Hepatocyte (in vitro differentiated cells): ENCODE measurements around the gene ANO4. TPM values are rescaled to one million over a fixed set of nuclear protein-coding genes. Genes with fewer than 3 reads are reported as not detected.

Experiments
- DNase-seq: peaks from one replicate; pipeline ENCODE4 v3.0.0-alpha.2; 2016; ENCODE audit warnings: low spot score
- H2AFZ ChIP-seq: fragments of 200-600 bp; sonication (generic); 2 replicates; pipeline ENCODE4 v1.6.0; 2016; ENCODE audit warnings: antibody characterized with exemption, mild to moderate bottlenecking
- H3K27ac ChIP-seq: fragments of 200-600 bp; sonication (generic); 2 replicates; pipeline ENCODE4 v1.5.1; 2016; ENCODE audit warnings: mild to moderate bottlenecking
- H3K27me3 ChIP-seq: fragments of 200-600 bp; sonication (generic); 2 replicates; pipeline ENCODE4 v1.6.1; 2016
- H3K36me3 ChIP-seq: fragments of 200-600 bp; sonication (generic); replicated peaks from 2 replicates; pipeline ENCODE4 v1.5.1; 2016; ENCODE audit warnings: low read depth; ENCODE audit not compliant: insufficient read depth
- H3K4me1 ChIP-seq: fragments of 200-600 bp; sonication (generic); 2 replicates; pipeline ENCODE4 v1.5.1; 2016; ENCODE audit warnings: mild to moderate bottlenecking, moderate library complexity; ENCODE audit not compliant: insufficient read depth
- H3K4me2 ChIP-seq: fragments of 200-600 bp; sonication (generic); 2 replicates; pipeline ENCODE4 v1.6.0; 2016
- H3K4me3 ChIP-seq: fragments of 200-600 bp; sonication (generic); 2 replicates; pipeline ENCODE4 v1.5.1; 2016; ENCODE audit warnings: mild to moderate bottlenecking
- H3K79me2 ChIP-seq: fragments of 200-600 bp; sonication (generic); 2 replicates; pipeline ENCODE4 v1.6.0; 2017; ENCODE audit warnings: mild to moderate bottlenecking
- H3K9me2 ChIP-seq: fragments of 200-600 bp; sonication (generic); replicated peaks from 2 replicates; pipeline ENCODE4 v1.6.0; 2017; ENCODE audit warnings: mild to moderate bottlenecking; ENCODE audit not compliant: insufficient read depth
- H3K9me3 ChIP-seq: fragments of 200-600 bp; sonication (generic); 2 replicates; pipeline ENCODE4 v1.5.1; 2016; ENCODE audit warnings: low read depth, mild to moderate bottlenecking
- H4K20me1 ChIP-seq: fragments of 200-600 bp; sonication (generic); 2 replicates; pipeline ENCODE4 v1.6.0; 2016; ENCODE audit warnings: mild to moderate bottlenecking; ENCODE audit not compliant: insufficient read depth, poor library complexity, severe bottlenecking
- CTCF ChIP-seq: fragments of 200-600 bp; sonication (generic); IDR thresholded peaks from 2 replicates; pipeline ENCODE4 v1.5.1; 2016; ENCODE audit warnings: antibody characterized with exemption, mild to moderate bottlenecking; ENCODE audit not compliant: poor library complexity
- EZH2 ChIP-seq: fragments of 200-600 bp; sonication (generic); IDR thresholded peaks from 2 replicates; pipeline ENCODE4 v1.6.1; 2016; ENCODE audit warnings: antibody characterized with exemption, mild to moderate bottlenecking, borderline replicate concordance
- EZH2phosphoT487 ChIP-seq: fragments of 200-600 bp; sonication (generic); IDR thresholded peaks from one replicate; pipeline ENCODE4 v1.6.1; 2018; ENCODE audit warnings: antibody characterized with exemption, mild to moderate bottlenecking, low read depth, moderate library complexity; ENCODE audit not compliant: unreplicated experiment, severe bottlenecking
- WGBS: methylation state at CpG from one replicate; pipeline ENCODE4 v1.1.6; 2016; ENCODE audit warnings: low lambda C conversion rate; ENCODE audit errors: missing lambda C conversion rate; 5-methylcytosine and 5-hydroxymethylcytosine counted together
- polyA plus RNA-seq: library from polyadenylated mRNA; unstranded; fragments of >200 nt; fragmentation: Nextera tagmentation; extraction: Ambion mirVana; gene quantifications from 2 replicates; pipeline ENCODE4 v1.2.1, GENCODE V29; 2016
- total RNA-seq: library from RNA; depleted of rRNA; stranded (reverse); fragments of >200 nt; gene quantifications from 2 replicates; pipeline ENCODE4 v1.2.3, GENCODE V29; 2014

Gene ANO4
- total and polyA plus RNA-seq, 2 experiments from 2014 or later, result 1.6 to 2.3 TPM

DNA sequence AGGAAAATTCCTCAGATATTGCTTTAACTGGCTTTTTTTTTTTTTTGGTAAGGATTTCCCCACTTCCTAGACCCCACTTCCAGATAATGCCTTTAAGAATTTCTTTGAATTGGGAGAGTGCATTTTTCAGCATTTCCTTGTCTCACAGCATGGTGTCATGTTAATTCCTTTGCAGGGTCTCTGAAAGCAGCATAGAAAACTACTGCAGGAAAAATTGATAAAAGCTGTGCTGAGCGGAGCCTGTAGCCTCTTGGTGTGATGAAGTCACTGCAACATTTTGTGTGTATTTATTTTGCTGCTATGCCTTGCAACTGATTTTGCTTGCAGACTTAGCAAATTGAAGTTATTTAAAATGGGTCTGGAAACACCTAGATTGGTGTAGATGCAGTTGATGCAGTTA is 2.7 kb downstream of the ANO4 start:
- no peak overlapping the region for H3K4me2 ChIP-seq
- peaks cover 7% of the 10 kb centered on the region for H3K27me3 ChIP-seq
- no peak for DNase-seq
- no peaks in the 10 kb centered on the region for H3K36me3 ChIP-seq
- H3K4me1 ChIP-seq, result peaks cover 13% of the 10 kb centered on the region
- no peaks in the 10 kb centered on the region for H3K9me2 ChIP-seq
- no peak overlapping the region for H3K4me3 ChIP-seq
- no peaks in the 10 kb centered on the region for H4K20me1 ChIP-seq
- H3K27ac ChIP-seq, result no peak overlapping the region
- H2AFZ ChIP-seq, result no peak overlapping the region
- TF ChIP-seq EZH2, result no peak
- no peak for TF ChIP-seq CTCF
- TF ChIP-seq EZH2phosphoT487, result no peak
- WGBS, result 40% methylated on average over 1 of the region's 1 CpG
- H3K9me3 ChIP-seq, result no peaks in the 10 kb centered on the region
- no peaks in the 10 kb centered on the region for H3K79me2 ChIP-seq

DNA sequence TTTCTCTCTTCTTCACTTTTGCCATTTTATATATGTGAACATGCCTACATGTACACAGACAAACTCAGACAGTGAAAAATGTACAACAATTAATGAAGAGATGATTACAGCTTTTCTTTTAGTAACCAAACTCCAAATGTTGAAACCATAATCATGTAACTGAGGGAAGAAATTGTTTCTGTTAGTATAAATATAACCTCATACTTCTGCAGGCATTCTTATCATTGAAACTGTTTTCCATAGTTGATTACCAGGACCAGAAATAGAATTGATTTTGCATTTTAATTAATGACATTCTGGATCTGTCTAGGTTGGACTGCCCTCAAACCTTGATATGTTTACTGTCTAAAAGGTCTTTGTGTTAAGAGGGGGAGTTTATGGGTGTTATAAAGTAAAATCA is 3.2 kb downstream of the ANO4 start:
- Histone ChIP-seq H3K4me1 (peaks cover 13% of the 10 kb centered on the region), H3K9me3 (no peaks in the 10 kb centered on the region), H3K79me2 (no peaks in the 10 kb centered on the region), H3K27ac (no peak overlapping the region), H4K20me1 (no peaks in the 10 kb centered on the region), H3K9me2 (no peaks in the 10 kb centered on the region), H3K27me3 (peaks cover 7% of the 10 kb centered on the region), H2AFZ (no peak overlapping the region), H3K4me3 (no peak overlapping the region), H3K4me2 (no peak overlapping the region), H3K36me3 (no peaks in the 10 kb centered on the region)
- TF ChIP-seq CTCF (no peak), EZH2phosphoT487 (no peak), EZH2 (no peak)
- DNase-seq, result no peak

- peaks cover 7% of the 10 kb centered on the region for H3K27me3 ChIP-seq
- H3K4me2 ChIP-seq, result no peak overlapping the region
- H2AFZ ChIP-seq, result no peak overlapping the region
- no peak for DNase-seq
- no peak for TF ChIP-seq CTCF
- H3K27ac ChIP-seq, result no peak overlapping the region
- no peaks in the 10 kb centered on the region for H3K36me3 ChIP-seq
- no peak overlapping the region for H3K4me3 ChIP-seq
- WGBS, result 54% methylated on average over 3 of the region's 3 CpGs
- no peaks in the 10 kb centered on the region for H4K20me1 ChIP-seq
- no peaks in the 10 kb centered on the region for H3K9me3 ChIP-seq
- no peaks in the 10 kb centered on the region for H3K9me2 ChIP-seq
- peaks cover 13% of the 10 kb centered on the region for H3K4me1 ChIP-seq
- no peaks in the 10 kb centered on the region for H3K79me2 ChIP-seq
Observed at GRCh38 chr12:100798286-100799160, 3.9 kb downstream of the ANO4 start.
